Measurements from ENCODE around the gene GALNS. TPM values are rescaled to one million over a fixed set of nuclear protein-coding genes. Genes with fewer than 3 reads are reported as not detected.
A peak's percentile ranks its signal among the peaks of the same experiment; 100 is the strongest.

The GALNS gene
- total and polyA plus RNA-seq, 7 experiments from 2014 or later, result 9.8 to 64.3 (median 49.7) TPM

DNA sequence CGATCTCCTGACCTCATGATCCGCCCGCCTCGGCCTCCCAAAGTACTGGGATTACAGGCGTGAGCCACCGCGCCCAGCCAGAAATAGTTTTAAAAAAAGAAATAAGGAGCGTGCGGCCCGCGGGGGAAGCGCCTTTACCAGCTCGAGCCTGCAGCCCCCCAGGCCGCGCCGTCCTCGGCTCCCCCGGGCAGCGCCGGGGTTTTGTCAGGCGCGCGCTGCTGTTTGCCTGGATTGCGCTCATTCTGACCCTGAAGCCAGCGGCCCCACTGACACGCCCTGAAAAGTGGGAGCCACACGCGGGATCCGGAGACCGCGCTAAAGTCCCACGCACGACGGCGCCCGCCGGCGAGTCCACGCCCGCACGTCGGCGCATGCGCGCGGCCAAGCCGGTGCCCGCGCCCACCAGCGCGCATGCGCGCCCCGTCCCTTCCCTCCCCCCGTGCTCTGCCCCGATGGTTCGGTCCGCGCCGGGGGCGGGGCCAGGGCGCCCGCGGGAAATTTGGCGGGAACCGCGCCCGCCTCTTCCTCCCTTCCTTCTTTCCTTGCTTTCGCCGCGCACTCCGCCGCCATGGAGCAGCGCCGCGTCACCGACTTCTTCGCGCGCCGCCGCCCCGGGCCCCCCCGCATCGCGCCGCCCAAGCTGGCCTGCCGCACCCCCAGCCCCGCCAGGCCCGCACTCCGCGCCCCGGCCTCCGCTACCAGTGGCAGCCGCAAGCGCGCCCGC lies 53.3 kb downstream of the GALNS start, which contains the start of gene CDT1:
Gene CDT1, plus strand, starts transcription at position 526 of the 724 bp plus-strand sequence. Its CDS starts 43 bp downstream, at position 569.
- peaks cover 0 to 6% (median 0%) of the 10 kb centered on the region in 3 experiments for H3K36me3 ChIP-seq (ENCODE audit: control insufficient read depth in 2 of 3, insufficient read depth in 3 of 3, low read length in 3 of 3)
- H3K9me3 ChIP-seq (ENCODE audit: control insufficient read depth in 2 of 3, low read length in 3 of 3), result no peaks in the 10 kb centered on the region
- peaks cover 10 to 15% of the 10 kb centered on the region in 2 donors for H3K4me1 ChIP-seq (ENCODE audit: control insufficient read depth in 2 of 2, insufficient read depth in 2 of 2, low read length in 2 of 2)
- peak within 1 kb of the TSS; percentile 77 to 90 (median 85) for H3K27ac Mint-ChIP-seq
- peak within 1 kb of the TSS; percentile 68 for H3K4me3 ChIP-seq (ENCODE audit: low read length)
- ATAC-seq (peak; percentile 85), DNase-seq (peak; percentile 73 to 96 (median 85))
- intact Hi-C loops (cut with micrococcal nuclease), result loop anchor here (1.0 to 5.0 kb wide), 6 partner anchors 9 to 899 kb away; partner anchors contain the start of genes CTU2 (in 1 of the 2), GALNS (in 1 of the 2), PIEZO1 (in 1 of the 2) and RNF166 (in 1 of the 2)
- no peaks in the 10 kb centered on the region for H3K27me3 ChIP-seq (ENCODE audit: control insufficient read depth in 2 of 2, insufficient read depth in 2 of 2, low read length in 2 of 2)
- peak within 1 kb of the TSS; percentile 82 to 90 (median 87) for H3K4me3 Mint-ChIP-seq
- no peaks in the 10 kb centered on the region for H3K9me3 Mint-ChIP-seq
- H3K36me3 Mint-ChIP-seq, result peaks cover 0 to 1% (median 0%) of the 10 kb centered on the region in 5 donors
- peak within 1 kb of the TSS; percentile 76 for H3K27ac ChIP-seq (ENCODE audit: low read depth, low read length)
- CTCF ChIA-PET, result interaction anchor here (0.6 to 1.4 kb wide), 4 partner anchors 9 to 66 kb away, joined by 3 to 4 read pairs (median 3); no protein-coding TSS in a partner anchor
- peaks cover 9 to 36% (median 20%) of the 10 kb centered on the region in 7 donors for H3K4me1 Mint-ChIP-seq
- POLR2A ChIA-PET, result interaction anchor here (0.6 to 2.0 kb wide), 6 partner anchors 9 to 103 kb away, joined by 3 to 19 read pairs (median 8); partner anchors contain the start of gene APRT
- no peaks in the 10 kb centered on the region for H3K27me3 Mint-ChIP-seq

- ATAC-seq, result no peak
- Histone ChIP-seq H3K27ac (ENCODE audit: low read depth, low read length) (peak overlapping the region; percentile 15), H3K4me3 (ENCODE audit: low read length) (no peak overlapping the region), H3K36me3 (ENCODE audit: control insufficient read depth in 2 of 3, insufficient read depth in 3 of 3, low read length in 3 of 3) (no peaks in the 10 kb centered on the region), H3K27me3 (ENCODE audit: control insufficient read depth in 2 of 2, insufficient read depth in 2 of 2, low read length in 2 of 2) (no peaks in the 10 kb centered on the region), H3K4me1 (ENCODE audit: control insufficient read depth in 2 of 2, insufficient read depth in 2 of 2, low read length in 2 of 2) (peaks cover 20 to 21% of the 10 kb centered on the region in 2 donors), H3K9me3 (ENCODE audit: control insufficient read depth in 2 of 3, low read length in 3 of 3) (no peaks in the 10 kb centered on the region)
- Mint-ChIP-seq H3K4me1 (peaks cover 14 to 45% (median 27%) of the 10 kb centered on the region in 7 donors), H3K36me3 (peaks cover 0 to 1% (median 0%) of the 10 kb centered on the region in 5 donors), H3K4me3 (peak overlapping the region in 8 of 10 donors; percentile 9 to 70 (median 20)), H3K27ac (peak overlapping the region in 7 of 9 donors; percentile 6 to 72 (median 49)), H3K9me3 (no peaks in the 10 kb centered on the region), H3K27me3 (no peaks in the 10 kb centered on the region)
- no peak for DNase-seq
- ChIA-PET POLR2A (interaction anchor here (1.1 to 3.3 kb wide), 3 partner anchors 13 to 55 kb away, joined by 3 to 16 read pairs (median 5); no protein-coding TSS in a partner anchor), CTCF (interaction anchor here (0.8 to 1.4 kb wide), 2 partner anchors 10 to 63 kb away, joined by 3 to 6 read pairs; no protein-coding TSS in a partner anchor)
- intact Hi-C loops (cut with micrococcal nuclease), result loop anchor here (5.0 kb wide), 3 partner anchors 93 to 902 kb away; partner anchors contain the start of genes CTU2 (in 1 of the 2), RNF166 (in 1 of the 2), SNAI3 (in 1 of the 2) and SPATA2L (in 1 of the 2)
These were observed 56.5 kb downstream of the GALNS start for GRCh38 chr16:88800277-88800592.

GRCh38 chr16:88799569-88800276 lies 57.0 kb downstream of the GALNS start:
- Histone ChIP-seq H3K9me3 (ENCODE audit: control insufficient read depth in 2 of 3, low read length in 3 of 3) (no peaks in the 10 kb centered on the region), H3K27ac (ENCODE audit: low read depth, low read length) (no peak overlapping the region), H3K27me3 (ENCODE audit: control insufficient read depth in 2 of 2, insufficient read depth in 2 of 2, low read length in 2 of 2) (no peaks in the 10 kb centered on the region), H3K4me1 (ENCODE audit: control insufficient read depth in 2 of 2, insufficient read depth in 2 of 2, low read length in 2 of 2) (peaks cover 22 to 26% of the 10 kb centered on the region in 2 donors), H3K4me3 (ENCODE audit: low read length) (no peak overlapping the region), H3K36me3 (ENCODE audit: control insufficient read depth in 2 of 3, insufficient read depth in 3 of 3, low read length in 3 of 3) (no peaks in the 10 kb centered on the region)
- Mint-ChIP-seq H3K4me1 (peaks cover 19 to 50% (median 32%) of the 10 kb centered on the region in 7 donors), H3K36me3 (peaks cover 0 to 1% (median 0%) of the 10 kb centered on the region in 5 donors), H3K9me3 (no peaks in the 10 kb centered on the region), H3K4me3 (peak overlapping the region in 8 of 10 donors; percentile 9 to 70 (median 20)), H3K27me3 (no peaks in the 10 kb centered on the region), H3K27ac (peak overlapping the region in 7 of 9 donors; percentile 6 to 72 (median 49))
- intact Hi-C loops (cut with micrococcal nuclease), result loop anchor here (5.0 kb wide), 3 partner anchors 92 to 903 kb away; partner anchors contain the start of genes CTU2 (in 1 of the 2), RNF166 (in 1 of the 2), SNAI3 (in 1 of the 2) and SPATA2L (in 1 of the 2)
- ChIA-PET POLR2A (interaction anchor here (0.6 to 3.3 kb wide), 6 partner anchors 12 to 1455 kb away, joined by 3 to 16 read pairs (median 4); partner anchors contain the start of genes GALNS and TRAPPC2L), CTCF (interaction anchor here (1.4 kb wide), 1 partner anchor 63 kb away, joined by 6 read pairs; no protein-coding TSS in a partner anchor)
- DNase-seq (peak in 1 of 9 donors; percentile 55), ATAC-seq (peak; percentile 37)

GRCh38 chr16:88798772-88799455 lies 57.8 kb downstream of the GALNS start:
- POLR2A ChIA-PET, result interaction anchor here (0.6 to 3.3 kb wide), 5 partner anchors 17 to 1454 kb away, joined by 3 to 16 read pairs (median 4); partner anchors contain the start of genes GALNS and TRAPPC2L
- no peaks in the 10 kb centered on the region for H3K27me3 Mint-ChIP-seq
- CTCF ChIA-PET, result no interaction called here

DNA sequence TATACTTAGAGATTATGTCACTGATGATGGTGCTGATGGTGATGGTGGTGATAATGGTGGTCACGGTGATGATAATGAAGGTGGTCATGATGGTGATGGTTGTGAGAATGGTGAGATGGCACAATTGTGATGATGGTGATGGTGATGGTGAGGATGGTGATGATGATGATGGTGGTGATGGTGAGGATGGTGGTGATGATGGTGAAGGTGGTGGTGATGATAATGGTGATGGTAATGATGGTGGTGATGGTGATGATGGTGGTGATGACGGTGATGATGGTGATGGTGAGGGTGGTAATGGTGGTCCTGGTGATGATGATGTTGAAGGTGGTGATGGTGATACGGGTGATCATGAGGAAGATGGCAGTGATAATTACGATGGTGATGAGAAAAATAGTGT lies 58.7 kb downstream of the GALNS start:
- H3K4me3 Mint-ChIP-seq, result no peak overlapping the region
- Histone ChIP-seq H3K4me3 (ENCODE audit: low read length) (no peak overlapping the region), H3K36me3 (ENCODE audit: control insufficient read depth in 2 of 3, insufficient read depth in 3 of 3, low read length in 3 of 3) (no peaks in the 10 kb centered on the region), H3K9me3 (ENCODE audit: control insufficient read depth in 2 of 3, low read length in 3 of 3) (no peaks in the 10 kb centered on the region), H3K4me1 (ENCODE audit: control insufficient read depth in 2 of 2, insufficient read depth in 2 of 2, low read length in 2 of 2) (peaks cover 26 to 35% of the 10 kb centered on the region in 2 donors), H3K27ac (ENCODE audit: low read depth, low read length) (no peak overlapping the region), H3K27me3 (ENCODE audit: control insufficient read depth in 2 of 2, insufficient read depth in 2 of 2, low read length in 2 of 2) (no peaks in the 10 kb centered on the region)
- no peak overlapping the region for H3K27ac Mint-ChIP-seq
- intact Hi-C loops (cut with micrococcal nuclease), result no loop called here
- ATAC-seq (no peak), DNase-seq (no peak)
- ChIA-PET CTCF (no interaction called here), POLR2A (interaction anchor here (3.3 kb wide), 1 partner anchor 16 kb away, joined by 16 read pairs; no protein-coding TSS in a partner anchor)
- H3K4me1 Mint-ChIP-seq, result peaks cover 22 to 65% (median 36%) of the 10 kb centered on the region in 7 donors
- H3K9me3 Mint-ChIP-seq, result no peaks in the 10 kb centered on the region
- peaks cover 0 to 1% (median 0%) of the 10 kb centered on the region in 5 donors for H3K36me3 Mint-ChIP-seq
- H3K27me3 Mint-ChIP-seq, result no peaks in the 10 kb centered on the region

More at GRCh38 chr16:88798772-88799455, 57.8 kb downstream of the GALNS start:
- Mint-ChIP-seq H3K4me1 (peaks cover 22 to 56% (median 35%) of the 10 kb centered on the region in 7 donors), H3K9me3 (no peaks in the 10 kb centered on the region), H3K27ac (peak overlapping the region in 1 of 9 donors; percentile 28), H3K4me3 (no peak overlapping the region), H3K36me3 (peaks cover 0 to 1% (median 0%) of the 10 kb centered on the region in 5 donors)
- DNase-seq (no peak), ATAC-seq (no peak)
- Histone ChIP-seq H3K9me3 (ENCODE audit: control insufficient read depth in 2 of 3, low read length in 3 of 3) (no peaks in the 10 kb centered on the region), H3K4me3 (ENCODE audit: low read length) (no peak overlapping the region), H3K36me3 (ENCODE audit: control insufficient read depth in 2 of 3, insufficient read depth in 3 of 3, low read length in 3 of 3) (no peaks in the 10 kb centered on the region), H3K27ac (ENCODE audit: low read depth, low read length) (no peak overlapping the region), H3K27me3 (ENCODE audit: control insufficient read depth in 2 of 2, insufficient read depth in 2 of 2, low read length in 2 of 2) (no peaks in the 10 kb centered on the region), H3K4me1 (ENCODE audit: control insufficient read depth in 2 of 2, insufficient read depth in 2 of 2, low read length in 2 of 2) (peaks cover 26 to 27% of the 10 kb centered on the region in 2 donors)
- intact Hi-C loops (cut with micrococcal nuclease), result no loop called here

All from naive thymus-derived CD4-positive, alpha-beta T cell (primary cell).